ENCODE data around the gene RSRC2. TPM values are rescaled to one million over a fixed set of nuclear protein-coding genes. Genes with fewer than 3 reads are reported as not detected.

RSRC2 gene
- total and polyA plus RNA-seq, 2 experiments from 2014 or later, result 72.2 to 102 TPM

DNA sequence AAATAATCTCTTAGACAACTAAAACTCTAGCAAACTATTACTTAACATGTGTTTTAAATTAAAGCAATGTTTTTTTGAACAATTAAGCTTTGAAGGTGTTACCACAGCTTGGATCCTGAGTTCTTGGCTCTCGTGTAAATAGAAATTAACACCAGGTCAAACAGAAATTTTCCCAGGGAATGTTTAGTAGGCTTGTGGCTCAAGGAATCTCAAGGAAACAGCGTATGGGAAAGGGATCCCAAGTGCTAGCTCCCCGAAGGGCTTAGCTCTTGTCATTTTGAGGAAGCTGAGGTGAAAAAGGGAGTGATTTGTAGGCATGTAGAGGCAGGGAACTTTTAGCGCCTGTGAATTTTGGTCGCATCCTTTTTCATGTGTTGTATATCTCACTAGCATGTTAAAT lies 11.8 kb upstream of the RSRC2 start:
- no peaks in the 10 kb centered on the region for H3K4me1 ChIP-seq (ENCODE audit: low read depth)
- H3K9me3 ChIP-seq (ENCODE audit: low read depth), result no peaks in the 10 kb centered on the region
- no peak for TF ChIP-seq CTCF (IDR thresholded peaks at IDR 0.05; ENCODE audit: low read depth, low read length)
- H3K27me3 ChIP-seq, result no peaks in the 10 kb centered on the region
- no peak for DNase-seq (ENCODE audit: low read depth in 1 of 2, low spot score in 1 of 2)
- H3K27ac ChIP-seq, result no peak overlapping the region
- H3K4me3 ChIP-seq, result no peak overlapping the region
- peaks cover 8% of the 10 kb centered on the region for H3K36me3 ChIP-seq

- no peak for DNase-seq (ENCODE audit: low read depth in 1 of 2, low spot score in 1 of 2)
- H3K9me3 ChIP-seq (ENCODE audit: low read depth), result no peaks in the 10 kb centered on the region
- peaks cover 4% of the 10 kb centered on the region for H3K36me3 ChIP-seq
- no peaks in the 10 kb centered on the region for H3K4me1 ChIP-seq (ENCODE audit: low read depth)
- H3K4me3 ChIP-seq, result no peak overlapping the region
- no peak overlapping the region for H3K27ac ChIP-seq
- no peaks in the 10 kb centered on the region for H3K27me3 ChIP-seq
- TF ChIP-seq CTCF (IDR thresholded peaks at IDR 0.05; ENCODE audit: low read depth, low read length), result no peak
These were observed 10.3 kb upstream of the RSRC2 start for GRCh38 chr12:122537021-122537420.

DNA sequence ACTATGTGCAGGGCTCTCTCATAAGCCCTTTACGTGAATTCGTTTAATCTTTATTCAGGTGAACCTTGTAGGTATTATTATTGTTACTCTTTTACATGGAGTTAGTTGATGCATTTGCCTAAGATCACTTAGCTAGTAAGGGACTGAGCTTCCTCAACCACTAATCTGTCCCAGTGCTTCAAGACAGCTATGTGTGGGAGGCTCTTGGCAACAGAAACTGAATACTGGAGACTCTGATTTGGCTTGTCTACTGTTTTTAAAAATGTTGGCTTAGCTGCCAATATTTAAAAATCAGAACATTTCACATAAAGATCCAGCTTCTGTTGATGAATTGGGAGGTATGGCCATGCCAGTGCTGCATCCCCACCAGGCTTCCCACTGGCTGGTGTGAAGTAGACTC lies 7.1 kb upstream of the RSRC2 start:
- no peak overlapping the region for H3K27ac ChIP-seq
- H3K4me3 ChIP-seq, result no peak overlapping the region
- H3K27me3 ChIP-seq, result no peaks in the 10 kb centered on the region
- peak in 1 of 2 donors; percentile 66 for DNase-seq (ENCODE audit: low read depth in 1 of 2, low spot score in 1 of 2)
- H3K9me3 ChIP-seq (ENCODE audit: low read depth), result no peaks in the 10 kb centered on the region
- TF ChIP-seq CTCF (IDR thresholded peaks at IDR 0.05; ENCODE audit: low read depth, low read length), result no peak
- no peaks in the 10 kb centered on the region for H3K4me1 ChIP-seq (ENCODE audit: low read depth)
- H3K36me3 ChIP-seq, result peaks cover 4% of the 10 kb centered on the region

DNA sequence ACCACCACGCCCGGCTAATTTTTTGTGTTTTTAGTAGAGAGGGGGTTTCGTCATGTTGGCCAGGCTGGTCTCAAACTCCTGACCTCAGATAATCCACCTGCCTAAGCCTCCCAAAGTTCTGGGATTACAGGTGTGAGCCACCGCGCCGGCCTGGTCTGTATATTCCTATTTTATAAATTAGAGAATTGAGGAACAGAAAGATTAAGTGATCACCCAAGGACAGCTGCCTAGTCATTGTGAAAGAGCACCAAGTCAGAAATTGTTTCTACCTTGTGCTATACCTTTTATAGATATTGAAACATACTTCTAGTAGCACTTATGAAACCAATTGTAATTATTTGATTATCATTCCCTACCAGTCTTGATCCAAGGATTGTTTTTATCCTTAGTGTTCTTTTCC lies 2.3 kb upstream of the RSRC2 start:
- Histone ChIP-seq H3K27ac (no peak overlapping the region), H3K27me3 (no peaks in the 10 kb centered on the region), H3K36me3 (peaks cover 5% of the 10 kb centered on the region), H3K4me1 (ENCODE audit: low read depth) (peaks cover 7% of the 10 kb centered on the region), H3K9me3 (ENCODE audit: low read depth) (no peaks in the 10 kb centered on the region), H3K4me3 (no peak overlapping the region)
- TF ChIP-seq CTCF (IDR thresholded peaks at IDR 0.05; ENCODE audit: low read depth, low read length), result no peak
- DNase-seq (ENCODE audit: low read depth in 1 of 2, low spot score in 1 of 2), result no peak

GRCh38 chr12:122528582-122528981 lies 1.8 kb upstream of the RSRC2 start:
- no peak overlapping the region for H3K27ac ChIP-seq
- H3K27me3 ChIP-seq, result no peaks in the 10 kb centered on the region
- no peak for DNase-seq (ENCODE audit: low read depth in 1 of 2, low spot score in 1 of 2)
- no peak for TF ChIP-seq CTCF (IDR thresholded peaks at IDR 0.05; ENCODE audit: low read depth, low read length)
- peaks cover 5% of the 10 kb centered on the region for H3K36me3 ChIP-seq
- H3K4me1 ChIP-seq (ENCODE audit: low read depth), result peaks cover 11% of the 10 kb centered on the region
- no peaks in the 10 kb centered on the region for H3K9me3 ChIP-seq (ENCODE audit: low read depth)
- no peak overlapping the region for H3K4me3 ChIP-seq

GRCh38 chr12:122527478-122527944 lies 775 bp upstream of the RSRC2 start:
- TF ChIP-seq CTCF (IDR thresholded peaks at IDR 0.05; ENCODE audit: low read depth, low read length), result no peak
- H3K27ac ChIP-seq, result peak overlapping the region; percentile 31
- peaks cover 19% of the 10 kb centered on the region for H3K4me1 ChIP-seq (ENCODE audit: low read depth)
- H3K4me3 ChIP-seq, result peak overlapping the region; percentile 98
- no peaks in the 10 kb centered on the region for H3K27me3 ChIP-seq
- peaks cover 5% of the 10 kb centered on the region for H3K36me3 ChIP-seq
- DNase-seq (ENCODE audit: low read depth in 1 of 2, low spot score in 1 of 2), result peak in 1 of 2 donors; percentile 21
- no peaks in the 10 kb centered on the region for H3K9me3 ChIP-seq (ENCODE audit: low read depth)

Measured in cardiac muscle cell (in vitro differentiated cells and primary cell).